ENCODE results near the gene GATA1.

Gene GATA1

DNA sequence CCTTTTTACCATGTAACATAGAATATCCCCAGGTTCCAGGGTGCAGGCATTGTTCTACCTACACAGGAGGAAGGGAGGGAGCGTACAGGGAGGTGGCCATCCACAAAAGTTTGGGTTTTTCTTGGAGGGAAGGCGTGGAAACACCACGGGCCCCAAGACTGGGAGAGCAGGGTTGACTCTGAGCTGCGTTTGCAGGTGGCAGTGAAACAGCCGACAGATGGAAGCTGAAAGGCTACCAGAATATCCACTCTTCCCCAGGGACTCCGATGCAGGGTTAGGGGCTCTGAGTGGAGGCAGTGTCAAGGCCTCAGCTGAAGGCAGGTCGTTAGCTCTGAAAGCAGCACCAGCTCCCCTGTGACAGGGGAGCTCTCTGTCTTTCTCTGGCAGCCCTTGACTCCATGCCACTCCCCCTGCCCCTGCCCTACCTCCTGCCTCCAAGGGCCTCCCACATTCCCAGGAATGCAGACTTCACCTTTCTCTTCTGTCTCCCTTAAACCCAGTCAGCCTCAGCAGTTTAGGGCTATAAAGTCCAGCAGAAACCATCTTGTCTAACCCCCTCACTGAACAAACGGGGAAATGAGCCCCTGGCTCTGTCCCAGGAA, 38.9 kb upstream of the GATA1 start:
- Histone ChIP-seq H3K4me2 (ENCODE audit: insufficient read depth, low read length) (no peak overlapping the region), H3K36me3 (ENCODE audit: insufficient read depth, low read length) (no peaks in the 10 kb centered on the region), H3K4me1 (ENCODE audit: insufficient read depth, low read length) (no peaks in the 10 kb centered on the region), H3K9ac (ENCODE audit: low read depth, low read length) (no peak overlapping the region), H3K9me3 (ENCODE audit: insufficient read depth, low read length, severe bottlenecking) (no peaks in the 10 kb centered on the region), H3K27me3 (ENCODE audit: insufficient read depth, low read length, poor library complexity) (no peaks in the 10 kb centered on the region), H3K79me2 (ENCODE audit: insufficient read depth, low read length) (no peaks in the 10 kb centered on the region), H2AFZ (ENCODE audit: low read depth, low read length) (no peak overlapping the region), H4K20me1 (ENCODE audit: insufficient read depth, low read length) (no peaks in the 10 kb centered on the region), H3K27ac (ENCODE audit: low read length) (no peak overlapping the region), H3K4me3 (ENCODE audit: low read depth in 1 of 2, low read length in 2 of 2) (no peak overlapping the region)
- TF ChIP-seq EZH2 (IDR thresholded peaks at IDR 0.05; ENCODE audit: borderline replicate concordance, low read depth, low read length, severe bottlenecking): no peak
- TF ChIP-seq, protein P1, sequence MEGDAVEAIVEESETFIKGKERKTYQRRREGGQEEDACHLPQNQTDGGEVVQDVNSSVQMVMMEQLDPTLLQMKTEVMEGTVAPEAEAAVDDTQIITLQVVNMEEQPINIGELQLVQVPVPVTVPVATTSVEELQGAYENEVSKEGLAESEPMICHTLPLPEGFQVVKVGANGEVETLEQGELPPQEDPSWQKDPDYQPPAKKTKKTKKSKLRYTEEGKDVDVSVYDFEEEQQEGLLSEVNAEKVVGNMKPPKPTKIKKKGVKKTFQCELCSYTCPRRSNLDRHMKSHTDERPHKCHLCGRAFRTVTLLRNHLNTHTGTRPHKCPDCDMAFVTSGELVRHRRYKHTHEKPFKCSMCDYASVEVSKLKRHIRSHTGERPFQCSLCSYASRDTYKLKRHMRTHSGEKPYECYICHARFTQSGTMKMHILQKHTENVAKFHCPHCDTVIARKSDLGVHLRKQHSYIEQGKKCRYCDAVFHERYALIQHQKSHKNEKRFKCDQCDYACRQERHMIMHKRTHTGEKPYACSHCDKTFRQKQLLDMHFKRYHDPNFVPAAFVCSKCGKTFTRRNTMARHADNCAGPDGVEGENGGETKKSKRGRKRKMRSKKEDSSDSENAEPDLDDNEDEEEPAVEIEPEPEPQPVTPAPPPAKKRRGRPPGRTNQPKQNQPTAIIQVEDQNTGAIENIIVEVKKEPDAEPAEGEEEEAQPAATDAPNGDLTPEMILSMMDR (IDR thresholded peaks at IDR 0.05; ENCODE audit: borderline replicate concordance, extremely low read depth, low read length, poor library complexity, severe bottlenecking): no peak
- DNase-seq (no peak), ATAC-seq (ENCODE audit: insufficient read depth, low read depth) (no peak)

- no peaks in the 10 kb centered on the region for H3K79me2 ChIP-seq (ENCODE audit: insufficient read depth, low read length)
- DNase-seq (no peak), ATAC-seq (ENCODE audit: insufficient read depth, low read depth) (no peak)
- no peaks in the 10 kb centered on the region for H4K20me1 ChIP-seq (ENCODE audit: insufficient read depth, low read length)
- no peak overlapping the region for H3K9ac ChIP-seq (ENCODE audit: low read depth, low read length)
- H3K4me1 ChIP-seq (ENCODE audit: insufficient read depth, low read length): no peaks in the 10 kb centered on the region
- no peak overlapping the region for H3K4me3 ChIP-seq (ENCODE audit: low read depth in 1 of 2, low read length in 2 of 2)
- H3K9me3 ChIP-seq (ENCODE audit: insufficient read depth, low read length, severe bottlenecking): no peaks in the 10 kb centered on the region
- no peak overlapping the region for H2AFZ ChIP-seq (ENCODE audit: low read depth, low read length)
- no peaks in the 10 kb centered on the region for H3K27me3 ChIP-seq (ENCODE audit: insufficient read depth, low read length, poor library complexity)
- TF ChIP-seq, protein P1 (IDR thresholded peaks at IDR 0.05; ENCODE audit: borderline replicate concordance, extremely low read depth, low read length, poor library complexity, severe bottlenecking): no peak
- TF ChIP-seq EZH2 (IDR thresholded peaks at IDR 0.05; ENCODE audit: borderline replicate concordance, low read depth, low read length, severe bottlenecking): no peak
- no peak overlapping the region for H3K4me2 ChIP-seq (ENCODE audit: insufficient read depth, low read length)
- H3K27ac ChIP-seq (ENCODE audit: low read length): no peak overlapping the region
- H3K36me3 ChIP-seq (ENCODE audit: insufficient read depth, low read length): no peaks in the 10 kb centered on the region
Observed at GRCh38 chrX:48749182-48749581, 37.2 kb upstream of the GATA1 start.

DNA sequence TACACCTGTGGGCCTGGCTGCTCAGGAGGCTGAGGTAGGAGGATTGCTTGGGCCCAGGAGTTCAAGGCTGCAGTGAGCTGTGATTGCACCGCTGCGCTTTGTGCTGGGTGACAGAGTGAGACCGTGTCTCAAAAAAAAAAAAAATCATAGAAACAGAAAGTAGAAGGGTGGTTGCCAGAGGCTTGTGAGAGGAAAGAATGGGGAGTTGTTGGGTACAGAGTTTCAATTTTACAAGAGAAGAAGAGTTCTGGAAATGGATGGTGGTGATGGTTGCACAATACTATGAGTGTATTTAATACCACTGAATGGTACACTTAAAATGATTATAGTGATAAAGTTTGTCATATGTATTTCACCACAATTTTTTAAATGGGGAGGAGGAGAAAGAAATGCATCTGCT, 35.0 kb upstream of the GATA1 start:
- DNase-seq (no peak), ATAC-seq (ENCODE audit: insufficient read depth, low read depth) (no peak)
- Histone ChIP-seq H3K4me1 (ENCODE audit: insufficient read depth, low read length) (no peaks in the 10 kb centered on the region), H3K9ac (ENCODE audit: low read depth, low read length) (no peak overlapping the region), H3K27ac (ENCODE audit: low read length) (no peak overlapping the region), H3K9me3 (ENCODE audit: insufficient read depth, low read length, severe bottlenecking) (no peaks in the 10 kb centered on the region), H3K4me3 (ENCODE audit: low read depth in 1 of 2, low read length in 2 of 2) (no peak overlapping the region), H3K36me3 (ENCODE audit: insufficient read depth, low read length) (no peaks in the 10 kb centered on the region), H3K4me2 (ENCODE audit: insufficient read depth, low read length) (no peak overlapping the region), H3K27me3 (ENCODE audit: insufficient read depth, low read length, poor library complexity) (no peaks in the 10 kb centered on the region), H2AFZ (ENCODE audit: low read depth, low read length) (no peak overlapping the region), H4K20me1 (ENCODE audit: insufficient read depth, low read length) (no peaks in the 10 kb centered on the region), H3K79me2 (ENCODE audit: insufficient read depth, low read length) (no peaks in the 10 kb centered on the region)
- TF ChIP-seq, protein P1 (IDR thresholded peaks at IDR 0.05; ENCODE audit: borderline replicate concordance, extremely low read depth, low read length, poor library complexity, severe bottlenecking): no peak
- TF ChIP-seq EZH2 (IDR thresholded peaks at IDR 0.05; ENCODE audit: borderline replicate concordance, low read depth, low read length, severe bottlenecking): no peak

Data from DND-41 (cell line).